Loucy (cell line): ENCODE results near the gene UBE2U.

Experiments used
- H2AFZ ChIP-seq: fragments of 200-600 bp; sonication (generic); 2 replicates; pipeline ENCODE4 v1.6.0; 2016; ENCODE audit warnings: antibody characterized with exemption, mild to moderate bottlenecking, low read length, moderate library complexity
- H3F3A ChIP-seq: fragments of 200-600 bp; 2 replicates; pipeline ENCODE4 v1.6.0; 2016; ENCODE audit warnings: antibody characterized with exemption, low read depth, mild to moderate bottlenecking
- H3K27me3 ChIP-seq: fragments of 200-600 bp; sonication (generic); 2 replicates; pipeline ENCODE4 v1.6.1; 2014; ENCODE audit warnings: low read length, mild to moderate bottlenecking; ENCODE audit not compliant: insufficient read depth, poor library complexity, severe bottlenecking
- H3K36me3 ChIP-seq: fragments of 200-600 bp; sonication (generic); 2 replicates; pipeline ENCODE4 v1.6.1; 2016; ENCODE audit warnings: low read length; ENCODE audit not compliant: insufficient read depth
- H3K4me1 ChIP-seq: fragments of 200-600 bp; sonication (generic); 2 replicates; pipeline ENCODE4 v1.5.1; 2014; ENCODE audit warnings: low read length, mild to moderate bottlenecking; ENCODE audit not compliant: insufficient read depth, poor library complexity, severe bottlenecking
- H3K4me2 ChIP-seq: fragments of 200-600 bp; sonication (generic); 2 replicates; pipeline ENCODE4 v1.6.0; 2014; ENCODE audit warnings: antibody characterized with exemption, low read length, low read depth, mild to moderate bottlenecking; ENCODE audit not compliant: poor library complexity, severe bottlenecking
- H3K4me3 ChIP-seq: fragments of 200-600 bp; sonication (generic); 2 replicates; pipeline ENCODE4 v1.5.1; 2014; ENCODE audit warnings: low read length, mild to moderate bottlenecking, mixed read lengths; ENCODE audit not compliant: poor library complexity, severe bottlenecking
- H3K79me2 ChIP-seq: fragments of 200-600 bp; sonication (generic); 2 replicates; pipeline ENCODE4 v1.6.1; 2014; ENCODE audit warnings: low read length; ENCODE audit not compliant: insufficient read depth
- H3K9ac ChIP-seq: fragments of 200-600 bp; sonication (generic); 2 replicates; pipeline ENCODE4 v1.6.0; 2014; ENCODE audit warnings: mild to moderate bottlenecking, low read depth, low read length, moderate library complexity; ENCODE audit not compliant: poor library complexity, severe bottlenecking
- H3K9me2 ChIP-seq: fragments of 200-600 bp; sonication (generic); replicated peaks from 2 replicates; pipeline ENCODE4 v1.6.1; 2016; ENCODE audit warnings: low read depth, low read length, mixed read lengths
- H3K9me3 ChIP-seq: fragments of 200-600 bp; sonication (generic); 2 replicates; pipeline ENCODE4 v1.6.1; 2014; ENCODE audit warnings: mild to moderate bottlenecking, antibody characterized with exemption, low read length, low read depth; ENCODE audit not compliant: insufficient read depth
- H4K20me1 ChIP-seq: fragments of 200-600 bp; sonication (generic); 2 replicates; pipeline ENCODE4 v1.6.0; 2014; ENCODE audit warnings: antibody characterized with exemption, low read length, mild to moderate bottlenecking; ENCODE audit not compliant: insufficient read depth, poor library complexity, severe bottlenecking
- EZH2phosphoT487 ChIP-seq: fragments of 200-600 bp; IDR thresholded peaks from 2 replicates; pipeline ENCODE4 v1.6.1; 2018; ENCODE audit warnings: antibody characterized with exemption, mild to moderate bottlenecking, moderate library complexity, borderline replicate concordance
- TF ChIP-seq, protein P1 (sequence below): fragments of 200-600 bp; sonication (generic); conservative IDR thresholded peaks from 2 replicates; pipeline ENCODE4 v1.5.1; 2014; ENCODE audit warnings: mild to moderate bottlenecking, antibody characterized with exemption, low read length

The UBE2U gene

DNA sequence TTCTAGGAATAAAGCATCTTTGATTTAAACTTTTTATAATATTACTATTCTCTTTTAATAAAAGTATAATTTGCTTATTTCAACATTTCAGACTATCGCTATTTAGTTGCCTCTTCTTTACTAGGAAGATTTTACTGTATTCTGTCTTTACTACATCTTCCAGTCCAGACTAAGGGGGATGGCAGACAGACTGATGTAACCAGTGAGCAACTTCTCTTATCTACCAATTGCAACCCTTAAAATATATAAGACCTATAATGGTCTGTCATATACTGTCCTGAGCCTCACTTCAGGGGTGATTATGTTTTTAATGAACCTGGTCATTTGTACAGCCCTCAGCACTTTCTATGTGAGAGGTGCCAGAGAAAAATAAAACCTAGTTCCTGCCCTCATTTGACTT is 87.0 kb downstream of the UBE2U start:
- H2AFZ ChIP-seq, result no peak overlapping the region
- no peaks in the 10 kb centered on the region for H3K27me3 ChIP-seq
- H3K36me3 ChIP-seq, result no peaks in the 10 kb centered on the region
- TF ChIP-seq EZH2phosphoT487, result no peak
- TF ChIP-seq, protein P1, sequence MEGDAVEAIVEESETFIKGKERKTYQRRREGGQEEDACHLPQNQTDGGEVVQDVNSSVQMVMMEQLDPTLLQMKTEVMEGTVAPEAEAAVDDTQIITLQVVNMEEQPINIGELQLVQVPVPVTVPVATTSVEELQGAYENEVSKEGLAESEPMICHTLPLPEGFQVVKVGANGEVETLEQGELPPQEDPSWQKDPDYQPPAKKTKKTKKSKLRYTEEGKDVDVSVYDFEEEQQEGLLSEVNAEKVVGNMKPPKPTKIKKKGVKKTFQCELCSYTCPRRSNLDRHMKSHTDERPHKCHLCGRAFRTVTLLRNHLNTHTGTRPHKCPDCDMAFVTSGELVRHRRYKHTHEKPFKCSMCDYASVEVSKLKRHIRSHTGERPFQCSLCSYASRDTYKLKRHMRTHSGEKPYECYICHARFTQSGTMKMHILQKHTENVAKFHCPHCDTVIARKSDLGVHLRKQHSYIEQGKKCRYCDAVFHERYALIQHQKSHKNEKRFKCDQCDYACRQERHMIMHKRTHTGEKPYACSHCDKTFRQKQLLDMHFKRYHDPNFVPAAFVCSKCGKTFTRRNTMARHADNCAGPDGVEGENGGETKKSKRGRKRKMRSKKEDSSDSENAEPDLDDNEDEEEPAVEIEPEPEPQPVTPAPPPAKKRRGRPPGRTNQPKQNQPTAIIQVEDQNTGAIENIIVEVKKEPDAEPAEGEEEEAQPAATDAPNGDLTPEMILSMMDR, result no peak
- H3K9me2 ChIP-seq, result no peaks in the 10 kb centered on the region
- H3K9ac ChIP-seq, result no peak overlapping the region
- H4K20me1 ChIP-seq, result no peaks in the 10 kb centered on the region
- H3K4me1 ChIP-seq, result no peaks in the 10 kb centered on the region
- H3K79me2 ChIP-seq, result no peaks in the 10 kb centered on the region
- peaks cover 6% of the 10 kb centered on the region; the same call in 1 of the 2 replicates for H3K9me3 ChIP-seq
- no peak overlapping the region for H3K4me2 ChIP-seq
- no peaks in the 10 kb centered on the region for H3F3A ChIP-seq
- no peak overlapping the region for H3K4me3 ChIP-seq

- Histone ChIP-seq H2AFZ (no peak overlapping the region), H3K9me2 (no peaks in the 10 kb centered on the region), H3F3A (no peaks in the 10 kb centered on the region), H3K9me3 (peaks cover 6% of the 10 kb centered on the region; the same call in 1 of the 2 replicates), H3K4me2 (no peak overlapping the region), H3K9ac (no peak overlapping the region), H3K79me2 (no peaks in the 10 kb centered on the region), H3K4me3 (no peak overlapping the region), H3K36me3 (no peaks in the 10 kb centered on the region), H3K27me3 (no peaks in the 10 kb centered on the region), H4K20me1 (no peaks in the 10 kb centered on the region), H3K4me1 (no peaks in the 10 kb centered on the region)
- TF ChIP-seq, protein P1, result no peak
Measured at GRCh38 chr1:64291931-64292330, 88.5 kb downstream of the UBE2U start.

DNA sequence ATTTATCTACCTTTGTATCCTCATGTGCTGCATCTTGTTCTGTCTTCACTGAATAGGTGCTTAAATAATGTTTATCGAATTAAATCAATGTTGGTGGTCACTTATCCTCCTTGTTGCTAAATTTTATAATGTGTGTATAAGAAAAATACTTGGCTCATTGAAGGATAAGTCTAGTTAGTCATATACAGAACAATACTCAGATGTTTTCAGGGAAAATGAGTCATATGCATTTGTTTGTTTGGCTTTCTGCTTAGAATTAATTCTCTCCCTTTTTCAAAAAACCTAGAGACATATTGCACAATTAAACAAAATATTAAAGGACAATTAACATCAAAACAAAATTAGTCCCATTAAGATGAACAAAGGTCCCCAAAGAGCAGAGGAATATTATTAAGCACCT is 89.0 kb downstream of the UBE2U start:
- H3K9me2 ChIP-seq, result no peaks in the 10 kb centered on the region
- no peak overlapping the region for H2AFZ ChIP-seq
- no peaks in the 10 kb centered on the region for H3K36me3 ChIP-seq
- no peaks in the 10 kb centered on the region for H3K79me2 ChIP-seq
- H3K4me3 ChIP-seq, result no peak overlapping the region
- H3K4me2 ChIP-seq, result no peak overlapping the region
- H3K4me1 ChIP-seq, result no peaks in the 10 kb centered on the region
- H3K27me3 ChIP-seq, result no peaks in the 10 kb centered on the region
- no peak overlapping the region for H3K9ac ChIP-seq
- no peak for TF ChIP-seq EZH2phosphoT487
- TF ChIP-seq, protein P1, result no peak
- H3K9me3 ChIP-seq, result peaks cover 6% of the 10 kb centered on the region; the same call in 1 of the 2 replicates
- no peaks in the 10 kb centered on the region for H3F3A ChIP-seq
- H4K20me1 ChIP-seq, result no peaks in the 10 kb centered on the region
